ENCODE data around the gene BPIFB3.

The BPIFB3 gene

GRCh38 chr20:33053291-33054106 lies at the start of gene BPIFB3:
TSS of gene BPIFB3 (plus strand) at chr20:33053903. CDS start at chr20:33055436, 1,533 bp downstream.
- DNase-seq (ENCODE audit: low read depth), result no peak

- no peak for DNase-seq (ENCODE audit: low read depth)
These were observed 49.5 kb upstream of the BPIFB3 start, which contains the start of gene SUN5 for GRCh38 chr20:33004141-33004751. TSS of gene SUN5 (minus strand) at chr20:33004433. CDS start at chr20:33004340, 93 bp downstream.

GRCh38 chr20:33005132-33005566 lies 48.6 kb upstream of the BPIFB3 start:
- peak; percentile 49 for DNase-seq (ENCODE audit: low read depth)

- DNase-seq (ENCODE audit: low read depth), result no peak
These were observed 47.6 kb upstream of the BPIFB3 start for GRCh38 chr20:33005908-33006775.

GRCh38 chr20:33006776-33007375 lies 46.8 kb upstream of the BPIFB3 start:
- no peak for DNase-seq (ENCODE audit: low read depth)

GRCh38 chr20:33007376-33008335 lies 46.0 kb upstream of the BPIFB3 start, which contains the start of gene BPIFB2:
TSS of gene BPIFB2 (plus strand) at chr20:33007704. CDS start at chr20:33008575, 871 bp downstream.
- DNase-seq (ENCODE audit: low read depth), result no peak

- DNase-seq (ENCODE audit: low read depth), result no peak
These were observed 45.1 kb upstream of the BPIFB3 start for GRCh38 chr20:33008336-33009213.

- no peak for DNase-seq (ENCODE audit: low read depth)
These were observed 44.2 kb upstream of the BPIFB3 start for GRCh38 chr20:33009214-33010132.

GRCh38 chr20:33010133-33010504 lies 43.6 kb upstream of the BPIFB3 start:
- no peak for DNase-seq (ENCODE audit: low read depth)

GRCh38 chr20:33010674-33011449 lies 42.8 kb upstream of the BPIFB3 start:
- DNase-seq (ENCODE audit: low read depth), result no peak

- no peak for DNase-seq (ENCODE audit: low read depth)
These were observed 41.1 kb upstream of the BPIFB3 start for GRCh38 chr20:33012327-33013189.

GRCh38 chr20:33013701-33014326 lies 39.9 kb upstream of the BPIFB3 start:
- no peak for DNase-seq (ENCODE audit: low read depth)

GRCh38 chr20:33014336-33015113 lies 39.2 kb upstream of the BPIFB3 start:
- DNase-seq (ENCODE audit: low read depth), result no peak

GRCh38 chr20:33015114-33015484 lies 38.6 kb upstream of the BPIFB3 start:
- no peak for DNase-seq (ENCODE audit: low read depth)
